K562 (cell line): Measurements from ENCODE around the gene B3GALT4. TPM values are rescaled to one million over a fixed set of nuclear protein-coding genes. Genes with fewer than 3 reads are reported as not detected.

Experiments used
- CXXC5 ChIP-seq: fragments of 250-450 bp; sonication (Bioruptor Pico); IDR thresholded peaks from 2 replicates; pipeline ENCODE4 v1.8.0; 2022; ENCODE audit warnings: inconsistent platforms, mild to moderate bottlenecking, moderate library complexity
- GABPB2 ChIP-seq: fragments of 250-450 bp; sonication (Bioruptor Pico); conservative IDR thresholded peaks from 2 replicates; pipeline ENCODE4 v1.5.1; 2021; ENCODE audit warnings: mild to moderate bottlenecking
- HLTF ChIP-seq: fragments of 450-650 bp; IDR thresholded peaks from 2 replicates; pipeline ENCODE4 v1.6.1; 2016
- KLF13 ChIP-seq: fragments of 450-650 bp; IDR thresholded peaks from 2 replicates; pipeline ENCODE4 v1.6.1; 2016; ENCODE audit warnings: missing genetic modification characterization, low read depth, mild to moderate bottlenecking, missing compliant biosample characterization, moderate library complexity, borderline replicate concordance
- NR4A1 ChIP-seq, 2 experiments: fragments of 250-450 bp in 1 of 2; fragments of 450-650 bp in 1 of 2; sonication (Bioruptor Pico) in 1 of 2; IDR thresholded peaks; 2 replicates each; pipeline versions ENCODE4 v1.4.0 to v1.6.1; 2016 to 2020; ENCODE audit warnings: mild to moderate bottlenecking in 2 of 2, missing compliant biosample characterization in 1 of 2, missing genetic modification characterization in 1 of 2, moderate library complexity in 1 of 2
- RAD21 ChIP-seq, 2 experiments: fragments of 250-450 bp in 1 of 2; fragments of 450-650 bp in 1 of 2; sonication (Bioruptor Pico) in 1 of 2; formaldehyde crosslinking in 1 of 2; IDR thresholded peaks in 1 of 2; conservative IDR thresholded peaks in 1 of 2; 2 replicates each; pipeline versions ENCODE4 v1.4.0 to v1.8.0; 2020 to 2022; ENCODE audit warnings: mild to moderate bottlenecking in 2 of 2, moderate library complexity in 1 of 2
- ZNF507 ChIP-seq: conservative IDR thresholded peaks from 2 replicates; pipeline ENCODE4 v1.6.1; 2017; ENCODE audit warnings: missing genetic modification characterization, missing compliant biosample characterization
- ZNF589 ChIP-seq: fragments of 200-800 bp; sonication (Bioruptor generic); IDR thresholded peaks from 2 replicates; pipeline ENCODE4 v1.6.1; 2016; ENCODE audit warnings: low read depth, missing genetic modification characterization, missing compliant biosample characterization
- ZSCAN32 ChIP-seq: fragments of 450-650 bp; formaldehyde crosslinking; IDR thresholded peaks from 2 replicates; pipeline ENCODE4 v1.4.0; 2020; ENCODE audit warnings: mild to moderate bottlenecking, moderate library complexity
- polyA plus RNA-seq, 8 experiments: library from polyadenylated mRNA; depleted of rRNA in 4 of 8; stranded (reverse) in 5 of 8; unstranded in 3 of 8; fragments of >200 nt; fragmentation: Nextera tagmentation in 2 of 8; fragmentation: Illumina TruSeq in 1 of 8; extraction: Ambion mirVana in 2 of 8; extraction: Trizol in 1 of 8; gene quantifications; 2 replicates each; pipeline versions ENCODE4 v1.2.1 to v1.2.3, GENCODE V29; 2011 to 2014; ENCODE audit warnings: inconsistent platforms in 1 of 8, missing spikeins in 1 of 8
- total RNA-seq, 7 experiments: library from RNA; depleted of rRNA in 6 of 7; stranded (reverse); fragments of >200 nt in 6 of 7; fragmentation: Illumina TruSeq in 2 of 7; extraction: Trizol in 2 of 7; gene quantifications; 2 replicates each; pipeline versions ENCODE4 v1.2.1 to v1.2.3, GENCODE V29; 2011 to 2021; ENCODE audit warnings: low replicate concordance in 1 of 7
- TF ChIP-seq, protein P1 (sequence below), 2 experiments: fragments of 450-650 bp in 1 of 2; IDR thresholded peaks; 2 replicates each; pipeline ENCODE4 v1.6.1; 2011 to 2017; ENCODE audit warnings: low read depth in 2 of 2, antibody characterized with exemption in 1 of 2, borderline replicate concordance in 1 of 2, low read length in 1 of 2, mild to moderate bottlenecking in 1 of 2, mixed read lengths in 1 of 2; ENCODE audit not compliant: control insufficient read depth in 1 of 2

Gene B3GALT4
- total and polyA plus RNA-seq, 9 of the 15 experiments (the other 6 are each of a cell fraction or from before 2014, with no cell fraction given), result 0.11 to 1.3 (median 0.53) TPM; not detected in 1

DNA sequence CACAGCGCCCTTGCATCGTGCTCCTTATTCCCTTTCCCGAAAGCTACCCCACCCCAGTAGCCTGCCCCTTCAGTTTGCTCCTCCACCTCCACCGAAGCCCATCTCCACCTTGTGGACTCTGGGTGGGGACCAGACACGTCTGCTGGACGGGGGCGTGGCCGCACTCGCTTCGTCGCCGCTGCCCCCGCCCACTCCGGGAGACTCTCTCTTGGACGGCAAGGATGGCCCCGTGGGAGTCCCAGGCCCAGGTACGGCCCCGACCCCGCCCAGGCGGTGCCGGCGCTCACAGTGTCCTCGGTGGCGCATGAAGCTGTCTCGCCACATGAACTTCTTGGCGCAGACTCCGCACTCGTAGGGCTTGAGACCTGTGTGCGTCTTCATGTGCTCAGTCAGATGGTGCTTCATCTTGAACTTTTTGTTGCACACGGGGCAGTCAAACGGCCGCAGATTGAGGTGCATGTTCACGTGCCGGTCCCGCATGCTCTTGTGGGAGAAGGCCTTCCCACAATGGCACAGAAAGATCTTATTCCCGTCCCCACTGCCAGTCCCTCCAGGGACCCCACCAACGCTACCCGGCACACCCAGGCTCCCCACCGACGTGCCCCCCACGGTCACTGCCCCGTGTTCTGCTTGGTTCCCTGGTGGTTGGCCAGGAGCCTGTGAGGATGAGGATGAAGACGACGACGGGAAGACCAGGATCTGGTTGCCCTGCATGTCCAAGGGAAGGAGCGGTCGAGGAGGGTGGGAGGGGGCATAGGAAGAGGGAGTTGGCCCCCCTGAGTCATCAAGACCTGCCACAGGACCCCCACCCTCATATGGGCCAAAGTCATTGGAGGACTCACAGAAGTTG, 38.2 kb downstream of the B3GALT4 start (continued):
- TF ChIP-seq RAD21 (CRISPR knock-in tag; conservative IDR thresholded peaks at IDR 0.05 in 1 of 2, IDR thresholded peaks at IDR 0.05 in 1 of 2), result no peak
- TF ChIP-seq CXXC5, result peak; percentile 61
- TF ChIP-seq NR4A1 (CRISPR knock-in tag; IDR thresholded peaks at IDR 0.05), result 0 out of 2 replicates have a peak, but pooled peaks have one; percentile 51
- no peak for TF ChIP-seq NR4A1 (tag; IDR thresholded peaks at IDR 0.05)
- TF ChIP-seq ZNF589 (CRISPR knock-in tag), result no peak
- TF ChIP-seq ZNF507 (tag), result no peak
- TF ChIP-seq KLF13 (tag), result peak; percentile 85
- TF ChIP-seq HLTF, result 0 out of 2 replicates have a peak, but pooled peaks have one; percentile 51
- TF ChIP-seq, protein P1, sequence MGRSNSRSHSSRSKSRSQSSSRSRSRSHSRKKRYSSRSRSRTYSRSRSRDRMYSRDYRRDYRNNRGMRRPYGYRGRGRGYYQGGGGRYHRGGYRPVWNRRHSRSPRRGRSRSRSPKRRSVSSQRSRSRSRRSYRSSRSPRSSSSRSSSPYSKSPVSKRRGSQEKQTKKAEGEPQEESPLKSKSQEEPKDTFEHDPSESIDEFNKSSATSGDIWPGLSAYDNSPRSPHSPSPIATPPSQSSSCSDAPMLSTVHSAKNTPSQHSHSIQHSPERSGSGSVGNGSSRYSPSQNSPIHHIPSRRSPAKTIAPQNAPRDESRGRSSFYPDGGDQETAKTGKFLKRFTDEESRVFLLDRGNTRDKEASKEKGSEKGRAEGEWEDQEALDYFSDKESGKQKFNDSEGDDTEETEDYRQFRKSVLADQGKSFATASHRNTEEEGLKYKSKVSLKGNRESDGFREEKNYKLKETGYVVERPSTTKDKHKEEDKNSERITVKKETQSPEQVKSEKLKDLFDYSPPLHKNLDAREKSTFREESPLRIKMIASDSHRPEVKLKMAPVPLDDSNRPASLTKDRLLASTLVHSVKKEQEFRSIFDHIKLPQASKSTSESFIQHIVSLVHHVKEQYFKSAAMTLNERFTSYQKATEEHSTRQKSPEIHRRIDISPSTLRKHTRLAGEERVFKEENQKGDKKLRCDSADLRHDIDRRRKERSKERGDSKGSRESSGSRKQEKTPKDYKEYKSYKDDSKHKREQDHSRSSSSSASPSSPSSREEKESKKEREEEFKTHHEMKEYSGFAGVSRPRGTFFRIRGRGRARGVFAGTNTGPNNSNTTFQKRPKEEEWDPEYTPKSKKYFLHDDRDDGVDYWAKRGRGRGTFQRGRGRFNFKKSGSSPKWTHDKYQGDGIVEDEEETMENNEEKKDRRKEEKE (IDR thresholded peaks at IDR 0.05; ENCODE audit: borderline replicate concordance in 1 of 2, control insufficient read depth in 1 of 2, low read depth in 2 of 2, low read length in 1 of 2), result no peak
- no peak for TF ChIP-seq ZSCAN32 (CRISPR knock-in tag)
- TF ChIP-seq GABPB2 (CRISPR knock-in tag), result no peak
